Sigmoid colon (tissue), 7 donors: ENCODE data around the gene C2orf66. TPM values are rescaled to one million over a fixed set of nuclear protein-coding genes. Genes with fewer than 3 reads are reported as not detected.

Source experiments
- DNase-seq: peaks from one replicate; pipeline ENCODE4 v3.0.0-alpha.2; 2019
- H3K27ac ChIP-seq, 4 donors: fragments of 200-600 bp; sonication (generic); one replicate each; pipeline ENCODE4 v1.5.1; 2016 to 2019; ENCODE audit warnings: mild to moderate bottlenecking in 1 of 4
- H3K27me3 ChIP-seq, 3 donors: fragments of 200-600 bp; sonication (generic); one replicate each; pipeline ENCODE4 v1.5.1; 2019; ENCODE audit warnings: mild to moderate bottlenecking in 1 of 3
- H3K36me3 ChIP-seq, 4 donors: fragments of 200-600 bp; sonication (generic); one replicate each; pipeline ENCODE4 v1.5.1; 2016 to 2019
- H3K4me1 ChIP-seq, 4 donors: fragments of 200-600 bp; sonication (generic); one replicate each; pipeline ENCODE4 v1.5.1; 2017 to 2019
- H3K4me3 ChIP-seq, 4 donors: fragments of 200-600 bp; sonication (generic); one replicate each; pipeline ENCODE4 v1.5.1; 2017 to 2019; ENCODE audit warnings: mild to moderate bottlenecking in 2 of 4, moderate library complexity in 1 of 4
- H3K9me3 ChIP-seq, 4 donors: fragments of 200-600 bp in 3 of 4; sonication (generic) in 3 of 4; one replicate each; pipeline versions ENCODE4 v1.5.1 to v1.6.1; 2013 to 2019
- CTCF ChIP-seq, 4 experiments: fragments of 450-650 bp in 3 of 4; fragments of 200-600 bp in 1 of 4; IDR thresholded peaks; one replicate each; pipeline ENCODE4 v1.5.1; 2016 to 2019; ENCODE audit warnings: antibody characterized with exemption in 4 of 4, mild to moderate bottlenecking in 3 of 4, moderate library complexity in 2 of 4
- EP300 ChIP-seq, 4 donors: sonication (generic); formaldehyde crosslinking; IDR thresholded peaks; one replicate each; pipeline ENCODE4 v1.6.1; 2017; ENCODE audit warnings: antibody characterized with exemption in 4 of 4
- POLR2A ChIP-seq, 2 donors: fragments of 450-650 bp; IDR thresholded peaks; one replicate each; pipeline ENCODE4 v1.6.1; 2016; ENCODE audit warnings: antibody characterized with exemption in 2 of 2, mild to moderate bottlenecking in 2 of 2, moderate library complexity in 2 of 2
- POLR2AphosphoS5 ChIP-seq, 4 donors: sonication (generic); formaldehyde crosslinking; IDR thresholded peaks; one replicate each; pipeline ENCODE4 v1.6.1; 2017; ENCODE audit warnings: antibody characterized with exemption in 4 of 4
- WGBS, 2 donors: extraction: QIAGEN DNeasy Blood & Tissue Kit; methylation state at CpG; one replicate each; pipeline ENCODE4 v1.1.7; 2013; 5-methylcytosine and 5-hydroxymethylcytosine counted together
- intact Hi-C: fragments of 100-400 bp; cut with DNase I; formaldehyde crosslinking; loops from one replicate; pipeline ENCODE4 v1.15.1; 2023
- polyA plus RNA-seq, 3 donors: library from polyadenylated mRNA; stranded (reverse); fragments of 200-250 nt; gene quantifications; one replicate each; pipeline ENCODE4 v1.2.3, GENCODE V29; 2013
- total RNA-seq, 4 donors: library from RNA; depleted of rRNA; stranded (reverse); fragments of >200 nt; gene quantifications; one replicate each; pipeline ENCODE4 v1.1.0, GENCODE V29; 2016
- donor health status: healthy with polysubstance abuse.
- donor health status: Bipolar disorder and iron deficiency.
- donor health status: healthy.

The C2orf66 gene
- total RNA-seq: not detected
- polyA plus RNA-seq: under 1 TPM in 1 of 3 donors, not detected in 2; 0.03 TPM

GRCh38 chr2:196809260-196809659 is at the start of gene C2orf66:
C2orf66 (minus strand) TSS chr2:196809355; CDS start chr2:196809336, 19 bp downstream.
- WGBS, 2 donors: 87 to 91% methylated on average over 1 of the region's 1 CpG
- H3K27ac ChIP-seq: no peak within 1 kb of the TSS
- TF ChIP-seq POLR2A (IDR thresholded peaks at IDR 0.05) (no peak), POLR2AphosphoS5 (IDR thresholded peaks at IDR 0.05) (no peak), EP300 (IDR thresholded peaks at IDR 0.05) (no peak), CTCF (IDR thresholded peaks at IDR 0.05) (no peak)
- H3K27me3 ChIP-seq: no peaks in the 10 kb centered on the region
- H3K4me3 ChIP-seq: no peak within 1 kb of the TSS
- no peak for DNase-seq
- H3K36me3 ChIP-seq: no peaks in the 10 kb centered on the region
- H3K9me3 ChIP-seq: no peaks in the 10 kb centered on the region
- H3K4me1 ChIP-seq: no peaks in the 10 kb centered on the region
- intact Hi-C loops: no loop called here

GRCh38 chr2:196854629-196855028 is 45.5 kb upstream of the C2orf66 start:
- peaks cover 0 to 4% (median 0%) of the 10 kb centered on the region in 4 donors for H3K9me3 ChIP-seq
- no peaks in the 10 kb centered on the region for H3K36me3 ChIP-seq
- no peaks in the 10 kb centered on the region for H3K27me3 ChIP-seq
- H3K4me3 ChIP-seq: no peak overlapping the region
- no peak for DNase-seq
- TF ChIP-seq POLR2AphosphoS5 (IDR thresholded peaks at IDR 0.05) (no peak), CTCF (IDR thresholded peaks at IDR 0.05) (no peak), EP300 (IDR thresholded peaks at IDR 0.05) (no peak)
- 62 to 87% methylated on average over 1 of the region's 1 CpG for WGBS, 2 donors
- H3K4me1 ChIP-seq: no peaks in the 10 kb centered on the region
- intact Hi-C loops: no loop called here
- no peak overlapping the region for H3K27ac ChIP-seq

GRCh38 chr2:196853301-196854087 is 44.3 kb upstream of the C2orf66 start:
- DNase-seq: no peak
- 24 to 70% methylated on average over 4 of the region's 4 CpGs for WGBS, 2 donors
- TF ChIP-seq EP300 (IDR thresholded peaks at IDR 0.05): no peak
- no peak for TF ChIP-seq POLR2A (IDR thresholded peaks at IDR 0.05)
- TF ChIP-seq CTCF (IDR thresholded peaks at IDR 0.05): no peak
- TF ChIP-seq POLR2AphosphoS5 (IDR thresholded peaks at IDR 0.05): no peak
- H3K4me3 ChIP-seq: no peak overlapping the region
- no peaks in the 10 kb centered on the region for H3K27me3 ChIP-seq
- no peaks in the 10 kb centered on the region for H3K36me3 ChIP-seq
- H3K27ac ChIP-seq: no peak overlapping the region
- H3K4me1 ChIP-seq: no peaks in the 10 kb centered on the region
- H3K9me3 ChIP-seq: no peaks in the 10 kb centered on the region
- intact Hi-C loops: no loop called here

GRCh38 chr2:196851088-196851487 is 41.9 kb upstream of the C2orf66 start:
- Histone ChIP-seq H3K4me1 (no peaks in the 10 kb centered on the region), H3K9me3 (no peaks in the 10 kb centered on the region), H3K36me3 (peaks cover 0 to 3% (median 0%) of the 10 kb centered on the region in 4 donors), H3K27ac (no peak overlapping the region), H3K27me3 (no peaks in the 10 kb centered on the region), H3K4me3 (no peak overlapping the region)
- DNase-seq: no peak
- intact Hi-C loops: no loop called here
- 14 to 61% methylated on average over 1 of the region's 1 CpG for WGBS, 2 donors
- TF ChIP-seq POLR2AphosphoS5 (IDR thresholded peaks at IDR 0.05) (no peak), CTCF (IDR thresholded peaks at IDR 0.05) (no peak), EP300 (IDR thresholded peaks at IDR 0.05) (no peak), POLR2A (IDR thresholded peaks at IDR 0.05) (no peak)
